HFF-Myc (cell line): Measurements from ENCODE around the gene SP100.

Source experiments
- DNase-seq: peaks from one replicate; pipeline ENCODE4 v3.0.0-alpha.2; 2011; ENCODE audit warnings: low read depth; ENCODE audit errors: extremely low read depth
- H3K4me3 ChIP-seq: replicated peaks from 2 replicates; pipeline ENCODE4 v1.5.1; 2011; ENCODE audit warnings: low read depth, mild to moderate bottlenecking, control low read depth, low read length
- TF ChIP-seq, protein P1 (sequence below): IDR thresholded peaks from 2 replicates; pipeline ENCODE4 v1.5.1; 2012; ENCODE audit warnings: mild to moderate bottlenecking, low read depth, low read length, control low read depth; ENCODE audit errors: missing control alignments

SP100 gene

DNA sequence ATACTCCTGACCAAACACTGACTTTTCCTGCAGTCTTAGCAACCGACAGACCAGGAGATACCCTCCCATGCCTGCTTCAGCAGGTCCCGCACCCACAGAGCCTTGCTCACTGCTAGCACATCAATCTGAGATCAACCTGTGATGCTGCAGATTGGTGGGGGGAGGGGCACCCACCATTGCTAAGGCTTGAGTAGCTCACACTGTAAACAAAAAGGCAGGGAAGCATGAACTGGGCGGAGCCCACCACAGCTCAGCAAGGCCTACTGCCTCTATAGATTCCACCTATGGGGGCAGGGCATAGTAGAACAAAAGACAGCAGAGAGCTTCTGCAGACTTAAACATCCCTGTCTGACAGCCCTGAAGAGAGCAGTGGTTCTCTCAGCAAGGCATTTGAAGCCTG, 109.7 kb downstream of the SP100 start:
- TF ChIP-seq, protein P1, sequence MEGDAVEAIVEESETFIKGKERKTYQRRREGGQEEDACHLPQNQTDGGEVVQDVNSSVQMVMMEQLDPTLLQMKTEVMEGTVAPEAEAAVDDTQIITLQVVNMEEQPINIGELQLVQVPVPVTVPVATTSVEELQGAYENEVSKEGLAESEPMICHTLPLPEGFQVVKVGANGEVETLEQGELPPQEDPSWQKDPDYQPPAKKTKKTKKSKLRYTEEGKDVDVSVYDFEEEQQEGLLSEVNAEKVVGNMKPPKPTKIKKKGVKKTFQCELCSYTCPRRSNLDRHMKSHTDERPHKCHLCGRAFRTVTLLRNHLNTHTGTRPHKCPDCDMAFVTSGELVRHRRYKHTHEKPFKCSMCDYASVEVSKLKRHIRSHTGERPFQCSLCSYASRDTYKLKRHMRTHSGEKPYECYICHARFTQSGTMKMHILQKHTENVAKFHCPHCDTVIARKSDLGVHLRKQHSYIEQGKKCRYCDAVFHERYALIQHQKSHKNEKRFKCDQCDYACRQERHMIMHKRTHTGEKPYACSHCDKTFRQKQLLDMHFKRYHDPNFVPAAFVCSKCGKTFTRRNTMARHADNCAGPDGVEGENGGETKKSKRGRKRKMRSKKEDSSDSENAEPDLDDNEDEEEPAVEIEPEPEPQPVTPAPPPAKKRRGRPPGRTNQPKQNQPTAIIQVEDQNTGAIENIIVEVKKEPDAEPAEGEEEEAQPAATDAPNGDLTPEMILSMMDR, result no peak
- H3K4me3 ChIP-seq, result no peak overlapping the region
- DNase-seq, result no peak

DNA sequence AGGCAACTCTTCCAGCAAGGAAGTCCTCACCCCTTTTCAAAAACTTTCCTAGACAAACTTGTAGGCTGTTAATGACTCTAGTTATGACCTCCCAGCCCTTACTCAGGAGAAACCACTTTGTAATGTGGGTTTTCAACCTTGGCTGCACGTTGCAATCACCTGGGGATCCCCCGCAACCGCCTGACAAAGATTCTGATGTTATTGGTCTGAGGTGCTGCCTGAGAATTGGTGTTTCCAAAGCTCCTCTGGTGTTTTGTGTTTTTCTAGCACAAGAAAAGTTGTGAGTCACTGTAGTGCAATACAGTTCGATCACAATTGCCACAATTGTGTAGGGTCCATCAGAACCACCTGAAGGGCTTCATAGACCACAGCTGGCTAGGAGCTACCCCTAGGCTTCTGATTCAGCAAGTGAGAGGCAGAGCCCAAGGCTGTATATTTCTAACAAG, 121.6 kb downstream of the SP100 start:
- TF ChIP-seq, protein P1, result no peak
- no peak for DNase-seq

DNA sequence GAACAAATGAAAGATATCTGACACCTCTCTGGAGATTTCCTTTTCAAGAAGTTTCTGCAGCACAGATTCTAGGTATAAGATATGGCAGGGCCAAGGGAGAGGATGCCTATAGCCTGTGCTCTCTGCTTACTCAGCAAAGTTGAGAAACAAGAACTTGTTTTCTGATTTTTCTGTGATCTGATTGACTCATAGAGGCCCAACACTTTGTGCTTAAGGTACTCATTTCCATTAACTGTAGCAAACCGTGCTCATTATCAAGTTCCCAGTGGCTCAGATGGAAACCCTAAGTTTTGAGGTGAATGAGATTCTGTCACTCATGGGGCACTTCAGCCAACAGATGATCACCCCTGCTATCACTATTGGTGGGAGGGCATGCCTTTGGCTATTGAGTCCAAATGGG, 124.3 kb downstream of the SP100 start:
- TF ChIP-seq, protein P1, result no peak
- no peak overlapping the region for H3K4me3 ChIP-seq
- no peak for DNase-seq

More for the DNA sequence above, 121.6 kb downstream of the SP100 start:
- H3K4me3 ChIP-seq, result no peak overlapping the region

DNA sequence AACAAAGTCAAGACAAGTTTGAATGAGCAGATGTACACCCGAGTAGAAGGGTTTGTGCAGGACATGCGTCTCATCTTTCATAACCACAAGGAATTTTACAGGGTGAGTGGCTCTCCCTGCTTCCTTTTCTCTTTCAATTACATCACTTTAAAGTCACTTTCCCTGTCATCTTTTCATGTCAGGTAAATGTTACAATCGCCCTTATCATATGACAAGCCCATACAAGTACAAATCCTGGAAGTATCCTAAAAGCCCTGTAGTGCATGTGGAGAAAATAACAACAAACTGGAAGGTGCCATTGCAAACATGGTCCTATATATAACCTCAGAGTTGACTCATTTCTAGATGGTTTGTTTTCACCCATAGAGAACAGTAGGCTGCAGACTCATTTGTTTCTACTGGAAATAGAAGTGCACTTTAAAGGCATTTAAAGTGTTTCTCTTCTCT, 126.0 kb downstream of the SP100 start:
- H3K4me3 ChIP-seq, result no peak overlapping the region
- DNase-seq, result no peak
- TF ChIP-seq, protein P1, result no peak

DNA sequence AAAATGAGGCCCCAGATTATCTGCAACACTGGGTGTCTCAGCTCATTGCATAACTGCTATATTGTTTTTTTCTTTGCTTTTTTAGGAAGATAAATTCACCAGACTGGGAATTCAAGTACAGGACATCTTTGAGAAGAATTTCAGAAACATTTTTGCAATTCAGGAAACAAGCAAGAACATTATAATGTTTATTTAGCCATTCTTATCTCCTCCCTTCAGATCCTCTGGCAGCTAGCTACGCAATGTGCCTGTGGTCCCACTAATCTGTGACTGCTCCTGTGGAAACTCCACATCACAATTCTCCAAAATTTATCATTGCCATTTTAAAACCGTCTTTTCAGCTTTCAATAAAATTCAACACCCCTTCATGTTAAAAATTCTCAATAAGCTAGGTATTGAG, 126.8 kb downstream of the SP100 start:
- DNase-seq, result no peak
- H3K4me3 ChIP-seq, result no peak overlapping the region
- TF ChIP-seq, protein P1, result no peak

DNA sequence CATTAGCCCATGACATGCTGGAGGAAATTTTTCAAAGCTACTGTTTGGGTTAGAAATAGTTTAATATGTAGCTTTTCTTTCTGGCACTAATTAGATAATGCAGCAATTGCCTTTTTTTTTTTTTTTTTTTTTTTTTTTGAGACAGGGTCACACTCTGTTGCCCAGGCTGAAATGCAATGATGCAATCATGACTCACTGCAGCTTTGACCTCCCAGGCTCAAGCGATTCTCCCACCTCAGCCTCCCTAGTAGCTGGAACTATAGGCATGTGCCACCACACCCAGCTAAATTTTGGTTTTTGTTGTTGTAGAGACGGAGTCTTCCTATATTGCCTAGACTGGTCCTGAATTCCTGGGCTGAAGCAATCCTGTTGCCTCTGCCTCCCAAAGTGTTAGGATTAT, 136.2 kb downstream of the SP100 start:
- DNase-seq, result no peak
- TF ChIP-seq, protein P1, result no peak
- no peak overlapping the region for H3K4me3 ChIP-seq

DNA sequence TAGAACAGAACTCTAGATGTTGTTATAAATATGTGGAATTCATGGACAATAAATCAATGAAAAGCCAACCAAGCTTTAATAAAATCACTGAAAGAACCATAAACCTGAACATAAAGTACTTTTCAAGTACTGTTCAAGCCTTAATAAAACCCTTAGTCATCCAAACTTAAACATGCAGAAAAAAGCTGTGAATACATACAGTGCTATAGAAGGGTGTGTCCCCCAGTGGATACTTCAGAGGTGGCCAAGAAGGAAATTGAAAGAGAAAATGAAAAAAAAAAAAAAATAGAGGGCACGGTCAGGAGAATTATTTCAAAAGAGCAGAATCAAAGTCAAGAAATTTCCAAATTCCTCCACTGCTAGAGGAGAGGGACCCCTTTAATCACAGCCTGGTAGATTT, 141.1 kb downstream of the SP100 start:
- no peak for DNase-seq
- TF ChIP-seq, protein P1, result no peak
- no peak overlapping the region for H3K4me3 ChIP-seq
